Measurements from ENCODE around the gene ATOH8. TPM values are rescaled to one million over a fixed set of nuclear protein-coding genes. Genes with fewer than 3 reads are reported as not detected.

ATOH8 gene
- total and polyA plus RNA-seq, 10 of the 15 experiments (the other 5 are each of a cell fraction or from before 2014, with no cell fraction given) = 0.03 to 0.60 TPM; not detected in 8

- no peak for TF ChIP-seq REST (IDR thresholded peaks at IDR 0.05; ENCODE audit: low read depth, low read length)
- TF ChIP-seq EED (IDR thresholded peaks at IDR 0.05; ENCODE audit: low read depth) = peak; percentile 49; the same call in 1 of the 2 replicates
Measured at GRCh38 chr2:85728883-85729824, 24.6 kb upstream of the ATOH8 start (continued).

GRCh38 chr2:85729825-85730510, 23.8 kb upstream of the ATOH8 start:
- CTCF ChIA-PET = interaction anchor here (0.6 to 2.5 kb wide), 24 partner anchors 11 to 349 kb away, joined by 3 to 234 read pairs (median 8); no protein-coding TSS in a partner anchor
- no peak for ATAC-seq
- intact Hi-C loops (cut with micrococcal nuclease; ENCODE audit: unreplicated experiment) = loop anchor here (1.0 to 5.0 kb wide), 3 partner anchors 53 to 350 kb away; no protein-coding TSS in a partner anchor
- Histone ChIP-seq H3K4me3 (no peak overlapping the region), H4K20me1 (ENCODE audit: control insufficient read depth, insufficient read depth) (no peaks in the 10 kb centered on the region), H3K4me2 (ENCODE audit: control insufficient read depth, insufficient read depth) (no peak overlapping the region), H3K9me3 (replicated peaks; ENCODE audit: control insufficient read depth, insufficient read depth, low read length) (no peaks in the 10 kb centered on the region), H3K27ac (ENCODE audit: control insufficient read depth, insufficient read depth) (no peak overlapping the region), H3K4me1 (ENCODE audit: control insufficient read depth, insufficient read depth, low read length) (no peaks in the 10 kb centered on the region; the same call in 1 of the 2 replicates), H3K9ac (ENCODE audit: control insufficient read depth, insufficient read depth, low read length) (no peak overlapping the region), H3K27me3 (replicated peaks in 1 of 2; ENCODE audit: control insufficient read depth in 2 of 2, insufficient read depth in 2 of 2, low read length in 1 of 2) (no peaks in the 10 kb centered on the region; a peak in 1 of 4 replicates), H3K79me2 (ENCODE audit: control insufficient read depth, insufficient read depth, low read length) (no peaks in the 10 kb centered on the region), H3K36me3 (ENCODE audit: control insufficient read depth in 2 of 2, insufficient read depth in 2 of 2, low read length in 1 of 2) (no peaks in the 10 kb centered on the region), H2AFZ (ENCODE audit: control insufficient read depth, low read depth, low read length) (no peak overlapping the region)
- 51% methylated on average over 10 of the region's 10 CpGs for WGBS (ENCODE audit: insufficient coverage, insufficient replicate concordance, low lambda C conversion rate, missing lambda C conversion rate)
- DNase-seq (ENCODE audit: low read depth, low spot score) = no peak
- FAIRE-seq = no peak
- SMC1A ChIA-PET (ENCODE audit: uncharacterized antibody, unreplicated experiment) = interaction anchor here (0.7 to 2.5 kb wide), 15 partner anchors 12 to 350 kb away, joined by 3 to 106 read pairs (median 6); partner anchors contain the start of gene ST3GAL5
- POLR2A ChIA-PET = no interaction called here
- RAD21 ChIA-PET (ENCODE audit: unreplicated experiment) = interaction anchor here (0.7 to 2.5 kb wide), 14 partner anchors 9 to 350 kb away, joined by 3 to 116 read pairs (median 6); no protein-coding TSS in a partner anchor
- no TSS peak for BruUV-seq (replicated peaks)
- in situ Hi-C loops (cut with MboI) = loop anchor here (10.0 kb wide), 2 partner anchors 85 to 345 kb away; no protein-coding TSS in a partner anchor
- TF ChIP-seq ZNF274 (IDR thresholded peaks at IDR 0.05; ENCODE audit: insufficient read depth, insufficient read length) (no peak), POLR2AphosphoS5 (IDR thresholded peaks at IDR 0.05; ENCODE audit: low read length) (no peak), ZBTB11 (CRISPR knock-in tag; IDR thresholded peaks at IDR 0.05) (no peak)
- TF ChIP-seq, protein P1, sequence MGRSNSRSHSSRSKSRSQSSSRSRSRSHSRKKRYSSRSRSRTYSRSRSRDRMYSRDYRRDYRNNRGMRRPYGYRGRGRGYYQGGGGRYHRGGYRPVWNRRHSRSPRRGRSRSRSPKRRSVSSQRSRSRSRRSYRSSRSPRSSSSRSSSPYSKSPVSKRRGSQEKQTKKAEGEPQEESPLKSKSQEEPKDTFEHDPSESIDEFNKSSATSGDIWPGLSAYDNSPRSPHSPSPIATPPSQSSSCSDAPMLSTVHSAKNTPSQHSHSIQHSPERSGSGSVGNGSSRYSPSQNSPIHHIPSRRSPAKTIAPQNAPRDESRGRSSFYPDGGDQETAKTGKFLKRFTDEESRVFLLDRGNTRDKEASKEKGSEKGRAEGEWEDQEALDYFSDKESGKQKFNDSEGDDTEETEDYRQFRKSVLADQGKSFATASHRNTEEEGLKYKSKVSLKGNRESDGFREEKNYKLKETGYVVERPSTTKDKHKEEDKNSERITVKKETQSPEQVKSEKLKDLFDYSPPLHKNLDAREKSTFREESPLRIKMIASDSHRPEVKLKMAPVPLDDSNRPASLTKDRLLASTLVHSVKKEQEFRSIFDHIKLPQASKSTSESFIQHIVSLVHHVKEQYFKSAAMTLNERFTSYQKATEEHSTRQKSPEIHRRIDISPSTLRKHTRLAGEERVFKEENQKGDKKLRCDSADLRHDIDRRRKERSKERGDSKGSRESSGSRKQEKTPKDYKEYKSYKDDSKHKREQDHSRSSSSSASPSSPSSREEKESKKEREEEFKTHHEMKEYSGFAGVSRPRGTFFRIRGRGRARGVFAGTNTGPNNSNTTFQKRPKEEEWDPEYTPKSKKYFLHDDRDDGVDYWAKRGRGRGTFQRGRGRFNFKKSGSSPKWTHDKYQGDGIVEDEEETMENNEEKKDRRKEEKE (IDR thresholded peaks at IDR 0.05) = no peak
